ENCODE measurements around the gene TPX2. TPM values are rescaled to one million over a fixed set of nuclear protein-coding genes. Genes with fewer than 3 reads are reported as not detected.

The TPX2 gene
- total RNA-seq, 4 donors from 2014 or later = 0.39 to 2.0 (median 0.82) TPM

DNA sequence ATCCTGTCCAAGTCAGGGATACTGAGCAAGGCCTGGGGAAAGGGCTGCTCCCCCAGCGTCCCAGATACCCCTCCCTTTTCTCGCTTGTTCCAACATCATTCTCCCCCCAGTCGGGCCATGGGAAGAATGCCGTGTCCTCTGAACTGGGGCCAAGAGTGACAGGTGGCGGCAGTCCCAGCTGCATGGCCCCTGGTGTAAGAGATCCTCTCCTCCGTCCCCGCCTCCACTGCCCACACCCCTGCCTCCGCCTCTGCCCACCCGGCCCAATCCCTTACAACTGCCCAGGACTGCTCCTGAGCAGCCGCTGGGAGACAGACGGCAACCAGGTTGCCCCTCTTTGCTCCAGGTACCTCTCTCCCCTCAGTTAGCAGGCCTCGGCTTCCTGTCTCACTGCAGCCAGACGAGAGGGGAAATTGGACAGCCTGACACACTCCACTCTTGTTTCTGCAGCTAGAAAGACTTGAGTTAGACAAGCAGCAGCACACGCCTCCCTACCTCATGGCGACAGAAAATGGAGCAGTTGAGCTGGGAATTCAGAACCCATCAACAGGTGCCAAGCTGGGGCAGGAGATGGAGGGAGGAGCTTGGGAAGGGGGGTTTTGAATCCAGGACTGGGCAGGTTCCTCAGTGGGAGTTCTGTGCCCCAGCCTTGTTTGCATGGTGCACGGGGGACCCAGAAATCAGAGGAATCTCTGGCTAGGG, 80.1 kb downstream of the TPX2 start, which contains the start of gene MYLK2:
Gene MYLK2 (plus strand): TSS at position 274 of the 702 bp plus-strand sequence. CDS start 225 bp downstream, at position 499.
- TF ChIP-seq, protein P1, sequence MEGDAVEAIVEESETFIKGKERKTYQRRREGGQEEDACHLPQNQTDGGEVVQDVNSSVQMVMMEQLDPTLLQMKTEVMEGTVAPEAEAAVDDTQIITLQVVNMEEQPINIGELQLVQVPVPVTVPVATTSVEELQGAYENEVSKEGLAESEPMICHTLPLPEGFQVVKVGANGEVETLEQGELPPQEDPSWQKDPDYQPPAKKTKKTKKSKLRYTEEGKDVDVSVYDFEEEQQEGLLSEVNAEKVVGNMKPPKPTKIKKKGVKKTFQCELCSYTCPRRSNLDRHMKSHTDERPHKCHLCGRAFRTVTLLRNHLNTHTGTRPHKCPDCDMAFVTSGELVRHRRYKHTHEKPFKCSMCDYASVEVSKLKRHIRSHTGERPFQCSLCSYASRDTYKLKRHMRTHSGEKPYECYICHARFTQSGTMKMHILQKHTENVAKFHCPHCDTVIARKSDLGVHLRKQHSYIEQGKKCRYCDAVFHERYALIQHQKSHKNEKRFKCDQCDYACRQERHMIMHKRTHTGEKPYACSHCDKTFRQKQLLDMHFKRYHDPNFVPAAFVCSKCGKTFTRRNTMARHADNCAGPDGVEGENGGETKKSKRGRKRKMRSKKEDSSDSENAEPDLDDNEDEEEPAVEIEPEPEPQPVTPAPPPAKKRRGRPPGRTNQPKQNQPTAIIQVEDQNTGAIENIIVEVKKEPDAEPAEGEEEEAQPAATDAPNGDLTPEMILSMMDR (IDR thresholded peaks at IDR 0.05) = no peak
- TF ChIP-seq POLR2A (IDR thresholded peaks at IDR 0.05) = no peak
- H3K36me3 ChIP-seq = no peaks in the 10 kb centered on the region
- H3K4me3 ChIP-seq (replicated peaks in 1 of 3) = no peak within 1 kb of the TSS
- peak; percentile 72 to 74 for DNase-seq
- peak within 1 kb of the TSS in 2 of 3 donors; percentile 18 to 36 for H3K27ac ChIP-seq
- peaks cover 47 to 70% of the 10 kb centered on the region in 2 donors for H3K4me1 ChIP-seq
- no peaks in the 10 kb centered on the region for H3K27me3 ChIP-seq
- intact Hi-C loops (cut with DNase I) = no loop called here
- 41 to 45% methylated on average over 15 to 16 of the region's 16 CpGs for WGBS, 2 donors
- no peaks in the 10 kb centered on the region for H3K9me3 ChIP-seq

DNA sequence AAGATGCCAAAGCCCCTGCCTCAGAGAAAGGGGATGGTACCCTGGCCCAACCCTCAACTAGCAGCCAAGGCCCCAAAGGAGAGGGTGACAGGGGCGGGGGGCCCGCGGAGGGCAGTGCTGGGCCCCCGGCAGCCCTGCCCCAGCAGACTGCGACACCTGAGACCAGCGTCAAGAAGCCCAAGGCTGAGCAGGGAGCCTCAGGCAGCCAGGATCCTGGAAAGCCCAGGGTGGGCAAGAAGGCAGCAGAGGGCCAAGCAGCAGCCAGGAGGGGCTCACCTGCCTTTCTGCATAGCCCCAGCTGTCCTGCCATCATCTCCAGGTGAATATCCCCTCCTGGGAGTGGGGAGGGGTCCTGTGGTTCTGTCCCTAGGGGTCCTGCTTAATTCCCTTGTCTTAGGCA, 81.1 kb downstream of the TPX2 start:
- no peaks in the 10 kb centered on the region for H3K9me3 ChIP-seq
- H3K27ac ChIP-seq = no peak overlapping the region
- 70 to 86% methylated on average over 2 to 6 of the region's 6 CpGs for WGBS, 2 donors
- intact Hi-C loops (cut with DNase I) = loop anchor here (10.0 kb wide), 3 partner anchors 165 to 275 kb away; no protein-coding TSS in a partner anchor
- no peaks in the 10 kb centered on the region for H3K36me3 ChIP-seq
- DNase-seq = no peak
- peaks cover 37 to 60% of the 10 kb centered on the region in 2 donors for H3K4me1 ChIP-seq
- TF ChIP-seq, protein P1 (IDR thresholded peaks at IDR 0.05) = no peak
- TF ChIP-seq POLR2A (IDR thresholded peaks at IDR 0.05) = no peak
- no peaks in the 10 kb centered on the region for H3K27me3 ChIP-seq
- no peak overlapping the region for H3K4me3 ChIP-seq (replicated peaks in 1 of 3)

DNA sequence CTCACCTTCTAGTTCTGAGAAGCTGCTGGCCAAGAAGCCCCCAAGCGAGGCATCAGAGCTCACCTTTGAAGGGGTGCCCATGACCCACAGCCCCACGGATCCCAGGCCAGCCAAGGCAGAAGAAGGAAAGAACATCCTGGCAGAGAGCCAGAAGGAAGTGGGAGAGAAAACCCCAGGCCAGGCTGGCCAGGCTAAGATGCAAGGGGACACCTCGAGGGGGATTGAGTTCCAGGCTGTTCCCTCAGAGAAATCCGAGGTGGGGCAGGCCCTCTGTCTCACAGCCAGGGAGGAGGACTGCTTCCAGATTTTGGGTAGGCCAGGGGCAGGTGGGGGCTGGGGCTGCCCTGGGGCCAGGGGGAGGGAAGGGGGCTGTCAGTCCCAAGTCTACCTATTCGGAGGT, 82.3 kb downstream of the TPX2 start:
- TF ChIP-seq, protein P1 (IDR thresholded peaks at IDR 0.05) = no peak
- no peak for TF ChIP-seq POLR2A (IDR thresholded peaks at IDR 0.05)
- Histone ChIP-seq H3K27me3 (no peaks in the 10 kb centered on the region), H3K27ac (peak overlapping the region; percentile 17 to 64 (median 56)), H3K4me1 (peaks cover 28 to 48% of the 10 kb centered on the region in 2 donors), H3K4me3 (replicated peaks in 1 of 3) (no peak overlapping the region), H3K36me3 (no peaks in the 10 kb centered on the region), H3K9me3 (no peaks in the 10 kb centered on the region)
- intact Hi-C loops (cut with DNase I) = loop anchor here (10.0 kb wide), 3 partner anchors 167 to 273 kb away; no protein-coding TSS in a partner anchor
- DNase-seq = no peak
- WGBS, 2 donors = 52 to 53% methylated on average over 5 of the region's 5 CpGs

GRCh38 chr20:31822421-31823330, 83.6 kb downstream of the TPX2 start:
- Histone ChIP-seq H3K36me3 (no peaks in the 10 kb centered on the region), H3K4me1 (peaks cover 28 to 38% of the 10 kb centered on the region in 2 donors), H3K4me3 (replicated peaks in 1 of 3) (no peak overlapping the region), H3K27ac (peak overlapping the region; percentile 17 to 64 (median 56)), H3K9me3 (no peaks in the 10 kb centered on the region), H3K27me3 (no peaks in the 10 kb centered on the region)
- 1 to 4% methylated on average over 9 to 26 of the region's 29 CpGs for WGBS, 2 donors
- peak; percentile 98 for DNase-seq
- TF ChIP-seq, protein P1 (IDR thresholded peaks at IDR 0.05) = peak; percentile 98 to 99 (median 98)
- no peak for TF ChIP-seq POLR2A (IDR thresholded peaks at IDR 0.05)
- intact Hi-C loops (cut with DNase I) = loop anchor here (10.0 kb wide), 3 partner anchors 168 to 272 kb away; no protein-coding TSS in a partner anchor
